ENCODE measurements around the gene TMEM150C.

DNA sequence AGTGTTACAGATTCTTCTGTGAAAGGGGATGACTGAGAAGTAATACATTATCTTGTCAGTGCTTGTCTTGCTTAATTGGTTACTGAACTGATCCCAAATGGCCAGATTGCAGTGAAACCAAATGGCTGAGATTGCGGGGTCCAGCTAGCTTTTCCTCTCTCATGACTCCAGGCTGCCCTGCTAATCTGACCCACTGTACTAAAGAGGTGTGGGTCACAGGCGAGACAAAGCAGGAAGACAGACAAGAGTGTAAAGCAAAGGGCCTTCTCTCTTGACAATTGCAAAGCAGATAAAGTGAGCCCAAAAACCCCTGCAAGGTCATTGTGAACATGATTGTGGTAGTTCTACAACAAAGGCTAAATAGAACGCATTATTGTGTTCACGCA lies 2.1 kb downstream of the TMEM150C start:
- TF ChIP-seq POLR2AphosphoS5 (IDR thresholded peaks at IDR 0.05; ENCODE audit: low read depth, low read length), result no peak
- TF ChIP-seq, protein P1, sequence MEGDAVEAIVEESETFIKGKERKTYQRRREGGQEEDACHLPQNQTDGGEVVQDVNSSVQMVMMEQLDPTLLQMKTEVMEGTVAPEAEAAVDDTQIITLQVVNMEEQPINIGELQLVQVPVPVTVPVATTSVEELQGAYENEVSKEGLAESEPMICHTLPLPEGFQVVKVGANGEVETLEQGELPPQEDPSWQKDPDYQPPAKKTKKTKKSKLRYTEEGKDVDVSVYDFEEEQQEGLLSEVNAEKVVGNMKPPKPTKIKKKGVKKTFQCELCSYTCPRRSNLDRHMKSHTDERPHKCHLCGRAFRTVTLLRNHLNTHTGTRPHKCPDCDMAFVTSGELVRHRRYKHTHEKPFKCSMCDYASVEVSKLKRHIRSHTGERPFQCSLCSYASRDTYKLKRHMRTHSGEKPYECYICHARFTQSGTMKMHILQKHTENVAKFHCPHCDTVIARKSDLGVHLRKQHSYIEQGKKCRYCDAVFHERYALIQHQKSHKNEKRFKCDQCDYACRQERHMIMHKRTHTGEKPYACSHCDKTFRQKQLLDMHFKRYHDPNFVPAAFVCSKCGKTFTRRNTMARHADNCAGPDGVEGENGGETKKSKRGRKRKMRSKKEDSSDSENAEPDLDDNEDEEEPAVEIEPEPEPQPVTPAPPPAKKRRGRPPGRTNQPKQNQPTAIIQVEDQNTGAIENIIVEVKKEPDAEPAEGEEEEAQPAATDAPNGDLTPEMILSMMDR (IDR thresholded peaks at IDR 0.05; ENCODE audit: control extremely low read depth in 1 of 3, insufficient read depth in 1 of 3, low read depth in 1 of 3, low read length in 3 of 3), result no peak
- no peak for TF ChIP-seq HDAC2 (IDR thresholded peaks at IDR 0.05; ENCODE audit: borderline replicate concordance in 1 of 2, low read depth in 2 of 2, low read length in 2 of 2)
- TF ChIP-seq, protein P2, sequence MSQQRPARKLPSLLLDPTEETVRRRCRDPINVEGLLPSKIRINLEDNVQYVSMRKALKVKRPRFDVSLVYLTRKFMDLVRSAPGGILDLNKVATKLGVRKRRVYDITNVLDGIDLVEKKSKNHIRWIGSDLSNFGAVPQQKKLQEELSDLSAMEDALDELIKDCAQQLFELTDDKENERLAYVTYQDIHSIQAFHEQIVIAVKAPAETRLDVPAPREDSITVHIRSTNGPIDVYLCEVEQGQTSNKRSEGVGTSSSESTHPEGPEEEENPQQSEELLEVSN (IDR thresholded peaks at IDR 0.05), result no peak
- no peak for TF ChIP-seq EP300 (IDR thresholded peaks at IDR 0.05; ENCODE audit: borderline replicate concordance in 1 of 2, low read depth in 2 of 2, low read length in 2 of 2)
- no peak for TF ChIP-seq FOSL1 (IDR thresholded peaks at IDR 0.05; ENCODE audit: insufficient read depth, low read depth, low read length)
- TF ChIP-seq, protein P3, sequence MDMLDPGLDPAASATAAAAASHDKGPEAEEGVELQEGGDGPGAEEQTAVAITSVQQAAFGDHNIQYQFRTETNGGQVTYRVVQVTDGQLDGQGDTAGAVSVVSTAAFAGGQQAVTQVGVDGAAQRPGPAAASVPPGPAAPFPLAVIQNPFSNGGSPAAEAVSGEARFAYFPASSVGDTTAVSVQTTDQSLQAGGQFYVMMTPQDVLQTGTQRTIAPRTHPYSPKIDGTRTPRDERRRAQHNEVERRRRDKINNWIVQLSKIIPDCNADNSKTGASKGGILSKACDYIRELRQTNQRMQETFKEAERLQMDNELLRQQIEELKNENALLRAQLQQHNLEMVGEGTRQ (IDR thresholded peaks at IDR 0.05; ENCODE audit: low read length), result no peak
- TF ChIP-seq POLR2A (IDR thresholded peaks at IDR 0.05; ENCODE audit: control extremely low read depth in 1 of 2, low read depth in 2 of 2, low read length in 2 of 2), result no peak
- no peak for TF ChIP-seq EZH2 (IDR thresholded peaks at IDR 0.05; ENCODE audit: low read depth, low read length, severe bottlenecking)
- TF ChIP-seq CEBPB (IDR thresholded peaks at IDR 0.05; ENCODE audit: low read depth, low read length), result no peak
- no peak for TF ChIP-seq TCF12 (IDR thresholded peaks at IDR 0.05; ENCODE audit: low read depth, low read length)
- TF ChIP-seq YY1 (IDR thresholded peaks at IDR 0.05; ENCODE audit: low read depth, low read length), result no peak
- TF ChIP-seq, protein P4, sequence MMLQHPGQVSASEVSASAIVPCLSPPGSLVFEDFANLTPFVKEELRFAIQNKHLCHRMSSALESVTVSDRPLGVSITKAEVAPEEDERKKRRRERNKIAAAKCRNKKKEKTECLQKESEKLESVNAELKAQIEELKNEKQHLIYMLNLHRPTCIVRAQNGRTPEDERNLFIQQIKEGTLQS (IDR thresholded peaks at IDR 0.05; ENCODE audit: insufficient read depth, low read depth, low read length), result no peak

All from H1 (cell line).